Upper lobe of left lung (tissue), 6 donors: ENCODE results near the gene IFITM10. TPM values are rescaled to one million over a fixed set of nuclear protein-coding genes. Genes with fewer than 3 reads are reported as not detected.

Source experiments
- ATAC-seq, 2 donors: fragments of 200-7000 bp; cut with Tn5 transposase; one replicate each; pipeline ENCODE4 v1.9.1; 2022; ENCODE audit warnings: mild to moderate bottlenecking in 2 of 2, moderate library complexity in 2 of 2; ENCODE audit not compliant: low FRiP score in 2 of 2
- DNase-seq, 2 donors: peaks; one replicate each; pipeline ENCODE4 v3.0.0-alpha.2; 2019 to 2020
- H3K27ac ChIP-seq, 4 donors: fragments of 200-600 bp; sonication (generic); one replicate each; pipeline ENCODE4 v1.5.1; 2016 to 2019
- H3K27me3 ChIP-seq, 4 donors: fragments of 200-600 bp; sonication (generic); one replicate each; pipeline ENCODE4 v1.5.1; 2017 to 2019
- H3K36me3 ChIP-seq, 4 donors: fragments of 200-600 bp; sonication (generic); one replicate each; pipeline ENCODE4 v1.5.1; 2016 to 2019
- H3K4me1 ChIP-seq, 4 donors: fragments of 200-600 bp; sonication (generic); one replicate each; pipeline ENCODE4 v1.5.1; 2018 to 2019
- H3K4me3 ChIP-seq, 4 donors: fragments of 200-600 bp; sonication (generic); one replicate each; pipeline ENCODE4 v1.5.1; 2017 to 2019; ENCODE audit warnings: mild to moderate bottlenecking in 2 of 4, moderate library complexity in 1 of 4
- H3K9me3 ChIP-seq, 4 donors: fragments of 200-600 bp; sonication (generic); one replicate each; pipeline ENCODE4 v1.5.1; 2018 to 2019
- CTCF ChIP-seq, 6 experiments: fragments of 450-650 bp in 4 of 6; fragments of 200-600 bp in 2 of 6; sonication (generic) in 2 of 6; IDR thresholded peaks; one replicate each; pipeline ENCODE4 v1.5.1; 2016 to 2019; ENCODE audit warnings: antibody characterized with exemption in 6 of 6
- EP300 ChIP-seq, 4 donors: sonication (generic); formaldehyde crosslinking; IDR thresholded peaks; one replicate each; pipeline ENCODE4 v1.5.1; 2017; ENCODE audit warnings: antibody characterized with exemption in 4 of 4, control low read depth in 2 of 4
- POLR2A ChIP-seq, 4 donors: fragments of 450-650 bp; IDR thresholded peaks; one replicate each; pipeline ENCODE4 v1.5.1; 2016 to 2017; ENCODE audit warnings: antibody characterized with exemption in 4 of 4, mild to moderate bottlenecking in 2 of 4
- POLR2AphosphoS5 ChIP-seq, 2 donors: sonication (generic); formaldehyde crosslinking; IDR thresholded peaks; one replicate each; pipeline ENCODE4 v1.5.1; 2017; ENCODE audit warnings: antibody characterized with exemption in 2 of 2
- WGBS, 2 donors: methylation state at CpG; one replicate each; pipeline ENCODE4 v1.1.5; 2017 to 2018; 5-methylcytosine and 5-hydroxymethylcytosine counted together
- total RNA-seq, 6 donors: library from RNA; depleted of rRNA in 4 of 6; stranded (reverse); fragments of >200 nt in 4 of 6; gene quantifications; one replicate each; pipeline versions ENCODE4 v1.1.0 to v1.2.1, GENCODE V29; 2016 to 2021
- donor health status: DM: no; HTN: no; CAD: no; lungs with moderate emphysema.
- donor health status: DM: no; HTN: yes; CAD: no; lungs with severe emphysema.

Gene IFITM10
- total RNA-seq, 6 donors from 2014 or later: 8.7 to 28.3 (median 14.2) TPM

- Histone ChIP-seq H3K36me3 (no peaks in the 10 kb centered on the region), H3K4me1 (no peaks in the 10 kb centered on the region), H3K27ac (no peak overlapping the region), H3K9me3 (no peaks in the 10 kb centered on the region), H3K27me3 (no peaks in the 10 kb centered on the region), H3K4me3 (no peak overlapping the region)
- 74 to 75% methylated on average over 10 of the region's 10 CpGs for WGBS, 2 donors
- DNase-seq (no peak), ATAC-seq (no peak)
- TF ChIP-seq CTCF (IDR thresholded peaks at IDR 0.05) (no peak), POLR2AphosphoS5 (IDR thresholded peaks at IDR 0.05) (no peak), EP300 (IDR thresholded peaks at IDR 0.05) (no peak), POLR2A (IDR thresholded peaks at IDR 0.05) (no peak)
Observed at GRCh38 chr11:1701091-1701807, 49.1 kb downstream of the IFITM10 start.

- TF ChIP-seq POLR2A (IDR thresholded peaks at IDR 0.05): no peak
- Histone ChIP-seq H3K27me3 (no peaks in the 10 kb centered on the region), H3K9me3 (no peaks in the 10 kb centered on the region), H3K27ac (no peak overlapping the region), H3K4me1 (no peaks in the 10 kb centered on the region), H3K36me3 (no peaks in the 10 kb centered on the region), H3K4me3 (no peak overlapping the region)
- WGBS, 2 donors: 81% methylated on average over 5 of the region's 5 CpGs; no CpG with 5 or more reads in 1 of the 2 donors
- DNase-seq (no peak), ATAC-seq (no peak)
Observed at GRCh38 chr11:1699771-1700170, 50.6 kb downstream of the IFITM10 start.

GRCh38 chr11:1696608-1697570, 53.5 kb downstream of the IFITM10 start, which contains the start of gene KRTAP5-6:
Gene KRTAP5-6 (plus strand): TSS chr11:1697195. CDS start chr11:1697246, 51 bp downstream.
- ATAC-seq (no peak), DNase-seq (no peak)
- Histone ChIP-seq H3K27me3 (no peaks in the 10 kb centered on the region), H3K36me3 (no peaks in the 10 kb centered on the region), H3K27ac (no peak within 1 kb of the TSS), H3K4me3 (no peak within 1 kb of the TSS), H3K9me3 (no peaks in the 10 kb centered on the region), H3K4me1 (peaks cover 5 to 16% (median 13%) of the 10 kb centered on the region in 4 donors)
- TF ChIP-seq EP300 (IDR thresholded peaks at IDR 0.05) (no peak), POLR2A (IDR thresholded peaks at IDR 0.05) (no peak), POLR2AphosphoS5 (IDR thresholded peaks at IDR 0.05) (no peak)
- 68 to 79% methylated on average over 9 to 11 of the region's 11 CpGs for WGBS, 2 donors

GRCh38 chr11:1695548-1696108, 54.8 kb downstream of the IFITM10 start:
- H3K4me3 ChIP-seq: no peak overlapping the region
- H3K9me3 ChIP-seq: no peaks in the 10 kb centered on the region
- ATAC-seq (no peak), DNase-seq (no peak)
- no peaks in the 10 kb centered on the region for H3K27me3 ChIP-seq
- TF ChIP-seq CTCF (IDR thresholded peaks at IDR 0.05) (no peak), POLR2A (IDR thresholded peaks at IDR 0.05) (no peak), EP300 (IDR thresholded peaks at IDR 0.05) (no peak), POLR2AphosphoS5 (IDR thresholded peaks at IDR 0.05) (no peak)
- no peaks in the 10 kb centered on the region for H3K36me3 ChIP-seq
- peaks cover 5 to 16% (median 13%) of the 10 kb centered on the region in 4 donors for H3K4me1 ChIP-seq
- H3K27ac ChIP-seq: no peak overlapping the region
- WGBS, 2 donors: 81 to 89% methylated on average over 2 to 3 of the region's 3 CpGs

- Histone ChIP-seq H3K27ac (no peak overlapping the region), H3K36me3 (no peaks in the 10 kb centered on the region), H3K27me3 (no peaks in the 10 kb centered on the region), H3K4me1 (peaks cover 5 to 16% (median 13%) of the 10 kb centered on the region in 4 donors), H3K4me3 (no peak overlapping the region), H3K9me3 (no peaks in the 10 kb centered on the region)
- ATAC-seq (no peak), DNase-seq (no peak)
- 88 to 90% methylated on average over 12 to 15 of the region's 15 CpGs for WGBS, 2 donors
- TF ChIP-seq POLR2AphosphoS5 (IDR thresholded peaks at IDR 0.05) (no peak), EP300 (IDR thresholded peaks at IDR 0.05) (no peak), POLR2A (IDR thresholded peaks at IDR 0.05) (no peak), CTCF (IDR thresholded peaks at IDR 0.05) (no peak)
Observed at GRCh38 chr11:1694846-1695547, 55.4 kb downstream of the IFITM10 start.
